GM12878 (cell line): ENCODE results near the gene MARVELD2. TPM values are rescaled to one million over a fixed set of nuclear protein-coding genes. Genes with fewer than 3 reads are reported as not detected.

Source experiments
- BMI1 ChIP-seq: fragments of 450-650 bp; IDR thresholded peaks from 2 replicates; pipeline ENCODE4 v1.6.1; 2016; ENCODE audit warnings: mild to moderate bottlenecking, moderate library complexity, borderline replicate concordance
- CBFB ChIP-seq: IDR thresholded peaks from 2 replicates; pipeline ENCODE4 v1.6.1; 2016; ENCODE audit warnings: antibody characterized with exemption, low read depth
- CREB1 ChIP-seq: IDR thresholded peaks from 2 replicates; pipeline ENCODE4 v1.6.1; 2012; ENCODE audit warnings: low read depth, mild to moderate bottlenecking, inconsistent platforms
- CTCF ChIP-seq, 3 experiments: IDR thresholded peaks in 2 of 3; conservative IDR thresholded peaks in 1 of 3; 2 replicates each; pipeline ENCODE4 v1.5.1; 2011; ENCODE audit warnings: low read depth in 3 of 3, low read length in 3 of 3, mild to moderate bottlenecking in 3 of 3, control low read depth in 2 of 3, moderate library complexity in 2 of 3, inconsistent platforms in 1 of 3, mixed read lengths in 1 of 3; ENCODE audit not compliant: control insufficient read depth in 2 of 3, insufficient read depth in 1 of 3; ENCODE audit errors: extremely low read depth in 1 of 3
- EP300 ChIP-seq, 2 experiments: fragments of 150-350 bp in 1 of 2; IDR thresholded peaks; 2 replicates each; pipeline ENCODE4 v1.6.1; 2011 to 2012; ENCODE audit warnings: low read depth in 2 of 2, low read length in 2 of 2, borderline replicate concordance in 1 of 2, improper control_type of control experiment in 1 of 2, inconsistent platforms in 1 of 2; ENCODE audit not compliant: control insufficient read depth in 1 of 2
- FOXK2 ChIP-seq: fragments of 450-650 bp; IDR thresholded peaks from 2 replicates; pipeline ENCODE4 v1.6.1; 2017; ENCODE audit warnings: mild to moderate bottlenecking, moderate library complexity
- HDAC2 ChIP-seq: fragments of 200-600 bp; sonication (generic); IDR thresholded peaks from 2 replicates; pipeline ENCODE4 v1.6.1; 2017
- HSF1 ChIP-seq: fragments of 150-350 bp; IDR thresholded peaks from 2 replicates; pipeline ENCODE4 v1.6.1; 2014; ENCODE audit warnings: mild to moderate bottlenecking, low read depth, low read length
- IKZF2 ChIP-seq, 2 experiments: fragments of 450-650 bp; IDR thresholded peaks; 2 replicates each; pipeline ENCODE4 v1.6.1; 2017; ENCODE audit warnings: mild to moderate bottlenecking in 2 of 2, moderate library complexity in 2 of 2
- KAT2A ChIP-seq: conservative IDR thresholded peaks from 2 replicates; pipeline ENCODE4 v1.6.1; 2011; ENCODE audit warnings: low read depth, low read length; ENCODE audit not compliant: control insufficient read depth
- KLF5 ChIP-seq: fragments of 450-650 bp; IDR thresholded peaks from 2 replicates; pipeline ENCODE4 v1.6.1; 2014; ENCODE audit warnings: mild to moderate bottlenecking; ENCODE audit not compliant: partially characterized antibody
- LARP7 ChIP-seq: fragments of 450-650 bp; IDR thresholded peaks from 2 replicates; pipeline ENCODE4 v1.6.1; 2017; ENCODE audit warnings: mild to moderate bottlenecking
- NBN ChIP-seq: fragments of 450-650 bp; IDR thresholded peaks from 2 replicates; pipeline ENCODE4 v1.6.1; 2016
- PML ChIP-seq: IDR thresholded peaks from 2 replicates; pipeline ENCODE4 v1.6.1; 2012; ENCODE audit warnings: low read length, inconsistent platforms
- POLR2AphosphoS2 ChIP-seq: IDR thresholded peaks from 2 replicates; pipeline ENCODE4 v1.6.1; 2011; ENCODE audit warnings: low read depth, mild to moderate bottlenecking, low read length, improper control_type of control experiment, moderate library complexity
- POU2F2 ChIP-seq: IDR thresholded peaks from 3 replicates; pipeline ENCODE4 v1.6.1; 2011; ENCODE audit warnings: low read depth, mild to moderate bottlenecking, low read length, borderline replicate concordance
- RAD51 ChIP-seq: fragments of 450-650 bp; IDR thresholded peaks from 2 replicates; pipeline ENCODE4 v1.6.1; 2016; ENCODE audit warnings: moderate library complexity, mild to moderate bottlenecking, inconsistent platforms
- STAT1 ChIP-seq: fragments of 450-650 bp; conservative IDR thresholded peaks from 2 replicates; pipeline ENCODE4 v1.6.1; 2014; ENCODE audit warnings: antibody characterized with exemption, mild to moderate bottlenecking
- SUZ12 ChIP-seq: fragments of 200-600 bp; sonication (generic); IDR thresholded peaks from one replicate; pipeline ENCODE4 v1.6.1; 2018; ENCODE audit warnings: antibody characterized with exemption, mild to moderate bottlenecking; ENCODE audit not compliant: unreplicated experiment
- TCF12 ChIP-seq: IDR thresholded peaks from 2 replicates; pipeline ENCODE4 v1.6.1; 2011; ENCODE audit warnings: low read depth, mild to moderate bottlenecking, low read length
- USF2 ChIP-seq: IDR thresholded peaks from 2 replicates; pipeline ENCODE4 v1.6.1; 2011; ENCODE audit warnings: low read depth, low read length, improper control_type of control experiment, borderline replicate concordance
- ZBTB40 ChIP-seq: fragments of 450-650 bp; IDR thresholded peaks from 2 replicates; pipeline ENCODE4 v1.6.1; 2016; ENCODE audit warnings: mild to moderate bottlenecking, moderate library complexity, borderline replicate concordance
- ZNF217 ChIP-seq: fragments of 450-650 bp; IDR thresholded peaks from 2 replicates; pipeline ENCODE4 v1.6.1; 2017; ENCODE audit warnings: antibody characterized with exemption, mild to moderate bottlenecking
- ZZZ3 ChIP-seq: IDR thresholded peaks from 2 replicates; pipeline ENCODE4 v1.6.1; 2011; ENCODE audit warnings: low read depth; ENCODE audit not compliant: control insufficient read depth, insufficient read length
- polyA plus RNA-seq, 11 experiments: library from polyadenylated mRNA; depleted of rRNA in 4 of 11; unstranded in 6 of 11; stranded (reverse) in 5 of 11; fragments of >200 nt; fragmentation: Nextera tagmentation in 4 of 11; fragmentation: Illumina TruSeq in 1 of 11; extraction: Ambion mirVana in 4 of 11; extraction: Trizol in 1 of 11; gene quantifications; 1 replicate in 1 of 11; 2 replicates in 10 of 11; pipeline versions ENCODE4 v1.2.1 to v1.2.3, GENCODE V29; 2011 to 2016; ENCODE audit warnings: inconsistent platforms in 2 of 11, missing spikeins in 2 of 11, low read depth in 1 of 11
- total RNA-seq, 4 experiments: library from RNA; depleted of rRNA in 3 of 4; stranded (reverse); fragments of >200 nt in 3 of 4; fragmentation: Illumina TruSeq in 1 of 4; extraction: Trizol in 1 of 4; gene quantifications; 2 replicates each; pipeline versions ENCODE4 v1.2.1 to v1.2.3, GENCODE V29; 2013 to 2021

MARVELD2 gene
- total and polyA plus RNA-seq, 10 of the 15 experiments (the other 5 are each of a cell fraction or from before 2014, with no cell fraction given) = 0.37 to 6.2 (median 3.8) TPM

GRCh38 chr5:69374911-69375446 is 39.9 kb upstream of the MARVELD2 start (continued):
- TF ChIP-seq HSF1 (no peak), CBFB (no peak), POLR2AphosphoS2 (no peak), BMI1 (peak; percentile 62; the same call in 1 of the 2 replicates), ZZZ3 (no peak), POU2F2 (no peak), RAD51 (peak; percentile 21), KLF5 (no peak), IKZF2 (IDR thresholded peaks at IDR 0.05) (peak; percentile 77 to 84), CREB1 (0 out of 2 replicates have a peak, but pooled peaks have one; percentile 28), KAT2A (no peak), SUZ12 (no peak), HDAC2 (no peak), CTCF (IDR thresholded peaks at IDR 0.05 in 2 of 3, conservative IDR thresholded peaks at IDR 0.05 in 1 of 3; ENCODE audit: control insufficient read depth in 2 of 3, extremely low read depth in 1 of 3, insufficient read depth in 1 of 3, low read depth in 3 of 3, low read length in 3 of 3) (no peak), EP300 (IDR thresholded peaks at IDR 0.05; ENCODE audit: borderline replicate concordance in 1 of 2, control insufficient read depth in 1 of 2, low read depth in 2 of 2, low read length in 2 of 2) (peak in 1 of 2 experiments; percentile 69; a peak in 2 of 4 replicates), STAT1 (no peak), PML (peak; percentile 34; the same call in 1 of the 2 replicates), FOXK2 (no peak), ZNF217 (no peak), USF2 (no peak), NBN (0 out of 2 replicates have a peak, but pooled peaks have one; percentile 73), TCF12 (no peak), ZBTB40 (no peak; the same call in 1 of the 2 replicates), LARP7 (no peak)
